IgD-negative memory B cell (primary cell): Measurements from ENCODE around the gene LIPE. TPM values are rescaled to one million over a fixed set of nuclear protein-coding genes. Genes with fewer than 3 reads are reported as not detected.

Experiments used
- H3K27ac Mint-ChIP-seq, 3 donors: one replicate each; pipeline ENCODE4 v1.8.0; 2020 to 2022; ENCODE audit warnings: mild to moderate bottlenecking in 3 of 3, mixed read lengths in 3 of 3, moderate library complexity in 1 of 3
- H3K27me3 Mint-ChIP-seq: one replicate; pipeline ENCODE4 v1.8.0; 2021; ENCODE audit warnings: mixed read lengths
- H3K36me3 Mint-ChIP-seq: one replicate; pipeline ENCODE4 v1.8.0; 2020; ENCODE audit warnings: mild to moderate bottlenecking, mixed read lengths
- H3K4me1 Mint-ChIP-seq, 3 donors: one replicate each; pipeline ENCODE4 v1.8.0; 2020 to 2022; ENCODE audit warnings: mixed read lengths in 3 of 3, mild to moderate bottlenecking in 1 of 3
- H3K4me3 Mint-ChIP-seq, 4 donors: one replicate each; pipeline ENCODE4 v1.8.0; 2020 to 2022; ENCODE audit warnings: mild to moderate bottlenecking in 4 of 4, mixed read lengths in 4 of 4, moderate library complexity in 3 of 4
- H3K9me3 Mint-ChIP-seq, 3 donors: one replicate each; pipeline ENCODE4 v1.8.0; 2020 to 2021; ENCODE audit warnings: mixed read lengths in 3 of 3, mild to moderate bottlenecking in 1 of 3
- polyA plus RNA-seq: library from polyadenylated mRNA; unstranded; fragments of 300-500 nt; fragmentation: Illumina TruSeq; gene quantifications from one replicate; pipeline ENCODE4 v1.2.3, GENCODE V29; 2021

LIPE gene
- polyA plus RNA-seq, 1 donor from 2014 or later: 15.0 TPM

GRCh38 chr19:42410371-42410770, 16.8 kb downstream of the LIPE start:
- Mint-ChIP-seq H3K27ac (no peak overlapping the region), H3K4me3 (no peak overlapping the region), H3K9me3 (no peaks in the 10 kb centered on the region), H3K27me3 (no peaks in the 10 kb centered on the region), H3K36me3 (no peaks in the 10 kb centered on the region), H3K4me1 (peaks cover 0 to 4% (median 2%) of the 10 kb centered on the region in 3 donors)

- Mint-ChIP-seq H3K36me3 (no peaks in the 10 kb centered on the region), H3K4me3 (no peak overlapping the region), H3K27ac (no peak overlapping the region), H3K9me3 (no peaks in the 10 kb centered on the region), H3K27me3 (no peaks in the 10 kb centered on the region), H3K4me1 (peaks cover 0 to 4% (median 2%) of the 10 kb centered on the region in 3 donors)
Measured at GRCh38 chr19:42409477-42409876, 17.7 kb downstream of the LIPE start.

DNA sequence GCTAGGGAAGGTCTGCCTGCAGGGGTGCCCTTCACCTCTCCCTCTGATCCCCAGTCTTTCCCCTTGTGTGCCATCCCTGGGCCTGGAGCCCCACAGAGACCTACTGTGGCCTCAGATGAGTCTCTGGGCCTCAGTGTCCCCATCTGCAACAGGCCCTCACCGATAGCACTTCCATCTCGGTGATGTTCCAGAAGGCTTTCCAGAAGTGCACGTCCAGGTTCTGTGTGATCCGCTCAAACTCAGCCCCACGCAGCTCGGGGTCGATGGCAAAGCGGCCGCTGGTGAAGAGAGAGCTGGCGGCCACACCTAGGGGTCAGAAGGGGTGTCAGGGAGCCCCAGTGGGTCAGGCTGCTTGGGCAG, 19.4 kb downstream of the LIPE start:
- no peak overlapping the region for H3K4me3 Mint-ChIP-seq
- no peaks in the 10 kb centered on the region for H3K9me3 Mint-ChIP-seq
- no peak overlapping the region for H3K27ac Mint-ChIP-seq
- H3K4me1 Mint-ChIP-seq: peaks cover 0 to 2% (median 2%) of the 10 kb centered on the region in 3 donors
- no peaks in the 10 kb centered on the region for H3K27me3 Mint-ChIP-seq
- H3K36me3 Mint-ChIP-seq: peaks cover 2% of the 10 kb centered on the region

DNA sequence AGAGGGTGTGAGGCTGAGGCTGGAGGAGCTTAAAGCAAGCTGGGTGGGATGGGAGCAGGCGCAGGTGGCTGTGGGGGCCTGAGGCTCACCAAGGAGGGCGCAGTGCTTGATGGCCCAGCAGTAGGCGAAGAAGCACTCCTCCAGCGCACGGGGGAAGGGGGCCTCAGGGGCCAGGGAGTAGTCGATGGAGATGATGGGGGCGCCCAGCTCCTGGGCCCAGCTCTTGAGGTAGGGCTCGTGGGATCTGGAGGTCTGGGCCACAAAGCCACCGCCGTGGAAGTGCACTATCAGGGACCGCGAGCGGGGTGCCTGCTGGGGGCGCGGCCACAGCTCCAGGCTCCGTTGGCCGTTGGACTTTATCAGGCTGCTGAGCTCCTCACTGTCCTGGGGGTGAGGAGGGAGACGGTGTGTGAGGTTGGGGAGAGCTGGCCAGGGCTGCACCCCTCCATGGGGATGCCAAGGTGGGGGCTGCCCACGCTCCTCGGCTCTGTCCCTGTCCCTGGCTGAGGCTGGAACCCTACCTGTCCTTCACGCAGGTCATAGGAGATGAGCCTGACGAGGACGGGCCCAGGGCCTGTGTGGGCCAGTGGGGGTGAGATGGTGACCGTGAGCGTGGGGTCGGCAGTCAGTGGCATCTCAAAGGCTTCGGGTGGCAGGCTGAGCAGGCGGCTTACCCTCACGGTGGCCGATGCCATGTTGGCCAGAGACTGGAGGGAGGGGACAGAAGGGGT, 19.9 kb downstream of the LIPE start:
- no peaks in the 10 kb centered on the region for H3K27me3 Mint-ChIP-seq
- peaks cover 0 to 4% (median 2%) of the 10 kb centered on the region in 3 donors for H3K4me1 Mint-ChIP-seq
- no peaks in the 10 kb centered on the region for H3K9me3 Mint-ChIP-seq
- H3K4me3 Mint-ChIP-seq: no peak overlapping the region
- H3K27ac Mint-ChIP-seq: no peak overlapping the region
- H3K36me3 Mint-ChIP-seq: peaks cover 2% of the 10 kb centered on the region

DNA sequence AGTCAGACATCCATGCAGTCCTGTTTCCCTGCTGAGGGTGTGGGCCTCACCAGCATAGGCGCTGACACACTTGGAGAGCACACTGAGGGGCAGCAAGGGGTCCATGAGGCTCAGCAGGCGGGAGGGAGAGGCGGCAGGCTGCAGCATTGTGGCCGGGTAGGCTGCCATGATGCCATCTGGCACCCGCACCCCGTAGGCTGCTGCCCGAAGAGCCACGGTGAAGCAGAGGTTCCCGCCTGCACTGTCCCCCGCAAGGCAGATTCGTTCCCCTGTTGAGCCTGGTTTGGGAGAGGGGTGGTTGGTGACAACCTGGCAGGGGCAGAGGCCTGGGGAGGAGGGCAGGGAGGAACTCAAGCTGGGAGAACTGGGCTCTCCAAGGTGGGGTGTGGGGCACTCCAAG, 21.1 kb downstream of the LIPE start:
- Mint-ChIP-seq H3K27ac (no peak overlapping the region), H3K9me3 (no peaks in the 10 kb centered on the region), H3K4me3 (no peak overlapping the region), H3K4me1 (peaks cover 2 to 5% (median 4%) of the 10 kb centered on the region in 3 donors), H3K27me3 (no peaks in the 10 kb centered on the region), H3K36me3 (peaks cover 2% of the 10 kb centered on the region)

- Mint-ChIP-seq H3K4me1 (peaks cover 13 to 14% (median 14%) of the 10 kb centered on the region in 3 donors), H3K4me3 (peak overlapping the region in 3 of 4 donors; percentile 30 to 88 (median 58)), H3K36me3 (peaks cover 4% of the 10 kb centered on the region), H3K9me3 (no peaks in the 10 kb centered on the region), H3K27ac (no peak overlapping the region), H3K27me3 (no peaks in the 10 kb centered on the region)
Measured at GRCh38 chr19:42403586-42403985, 23.6 kb downstream of the LIPE start.

DNA sequence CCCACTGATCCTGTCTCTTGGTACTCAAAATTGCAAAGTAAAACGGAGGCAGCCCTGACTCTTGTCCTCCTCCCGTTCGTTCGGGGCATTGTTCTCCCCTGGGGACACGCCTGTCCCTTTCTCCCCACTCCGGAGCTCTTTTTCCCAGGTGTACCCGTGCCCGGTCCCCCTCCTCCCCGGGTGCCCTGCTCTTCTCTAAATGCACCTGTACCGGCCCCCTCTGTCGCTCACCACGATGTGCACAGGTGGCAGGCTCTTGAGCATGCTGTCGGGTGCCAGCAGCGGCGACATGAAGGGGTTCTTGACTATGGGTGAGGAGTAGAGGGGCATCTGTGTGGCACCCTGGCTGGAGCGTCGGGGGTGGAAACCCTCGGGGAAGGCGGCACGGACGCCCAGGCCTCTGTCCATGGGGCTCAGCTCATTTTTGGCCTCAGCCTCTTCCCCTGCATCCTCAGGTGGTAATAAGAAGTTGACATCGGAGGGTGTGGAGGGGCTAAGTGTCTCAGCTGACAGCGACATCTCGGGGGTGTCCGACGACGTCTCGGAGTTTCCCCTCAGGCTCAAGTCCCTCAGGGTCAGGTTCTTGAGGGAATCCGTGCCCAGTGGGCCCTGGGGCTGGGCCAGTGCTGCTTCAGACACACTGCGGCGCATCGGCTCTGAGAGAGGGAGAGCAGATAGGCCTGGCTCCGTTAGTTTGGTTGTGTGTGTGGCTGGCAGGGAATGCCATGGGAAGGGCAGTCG, 24.6 kb downstream of the LIPE start:
- Mint-ChIP-seq H3K36me3 (peaks cover 6% of the 10 kb centered on the region), H3K4me3 (peak overlapping the region; percentile 84 to 90 (median 89)), H3K4me1 (peaks cover 14 to 18% (median 18%) of the 10 kb centered on the region in 3 donors), H3K27ac (peak overlapping the region in 2 of 3 donors; percentile 80 to 86), H3K27me3 (no peaks in the 10 kb centered on the region), H3K9me3 (no peaks in the 10 kb centered on the region)

- no peaks in the 10 kb centered on the region for H3K9me3 Mint-ChIP-seq
- no peaks in the 10 kb centered on the region for H3K27me3 Mint-ChIP-seq
- peaks cover 6% of the 10 kb centered on the region for H3K36me3 Mint-ChIP-seq
- peak overlapping the region; percentile 36 to 86 (median 76) for H3K27ac Mint-ChIP-seq
- H3K4me3 Mint-ChIP-seq: peak overlapping the region; percentile 84 to 90 (median 89)
- peaks cover 18 to 24% (median 23%) of the 10 kb centered on the region in 3 donors for H3K4me1 Mint-ChIP-seq
Measured at GRCh38 chr19:42401365-42402303, 25.6 kb downstream of the LIPE start.

DNA sequence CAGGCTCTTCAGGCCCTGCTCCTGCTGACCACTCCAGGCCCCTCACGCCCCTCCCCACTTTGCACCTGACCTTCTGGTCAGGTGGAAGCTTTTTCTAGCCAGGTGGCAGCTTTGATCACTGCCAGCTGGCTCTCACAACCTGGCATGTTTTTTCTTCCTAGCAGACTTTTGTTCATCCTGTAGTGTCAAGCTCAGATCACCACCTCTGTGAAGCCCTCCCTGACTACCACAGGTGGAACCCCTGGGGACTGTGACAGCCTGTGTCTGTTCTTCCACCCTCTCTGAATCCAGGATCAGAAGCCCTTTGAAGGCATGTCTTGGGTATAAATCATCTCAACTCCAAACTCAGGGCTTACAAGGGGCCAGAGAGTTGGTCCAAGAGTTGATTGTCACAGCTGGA, 26.8 kb downstream of the LIPE start:
- H3K9me3 Mint-ChIP-seq: no peaks in the 10 kb centered on the region
- H3K36me3 Mint-ChIP-seq: peaks cover 6% of the 10 kb centered on the region
- H3K4me3 Mint-ChIP-seq: peak overlapping the region in 3 of 4 donors; percentile 23 to 90 (median 88)
- H3K27me3 Mint-ChIP-seq: no peaks in the 10 kb centered on the region
- peaks cover 21 to 30% (median 28%) of the 10 kb centered on the region in 3 donors for H3K4me1 Mint-ChIP-seq
- H3K27ac Mint-ChIP-seq: peak overlapping the region in 1 of 3 donors; percentile 20

DNA sequence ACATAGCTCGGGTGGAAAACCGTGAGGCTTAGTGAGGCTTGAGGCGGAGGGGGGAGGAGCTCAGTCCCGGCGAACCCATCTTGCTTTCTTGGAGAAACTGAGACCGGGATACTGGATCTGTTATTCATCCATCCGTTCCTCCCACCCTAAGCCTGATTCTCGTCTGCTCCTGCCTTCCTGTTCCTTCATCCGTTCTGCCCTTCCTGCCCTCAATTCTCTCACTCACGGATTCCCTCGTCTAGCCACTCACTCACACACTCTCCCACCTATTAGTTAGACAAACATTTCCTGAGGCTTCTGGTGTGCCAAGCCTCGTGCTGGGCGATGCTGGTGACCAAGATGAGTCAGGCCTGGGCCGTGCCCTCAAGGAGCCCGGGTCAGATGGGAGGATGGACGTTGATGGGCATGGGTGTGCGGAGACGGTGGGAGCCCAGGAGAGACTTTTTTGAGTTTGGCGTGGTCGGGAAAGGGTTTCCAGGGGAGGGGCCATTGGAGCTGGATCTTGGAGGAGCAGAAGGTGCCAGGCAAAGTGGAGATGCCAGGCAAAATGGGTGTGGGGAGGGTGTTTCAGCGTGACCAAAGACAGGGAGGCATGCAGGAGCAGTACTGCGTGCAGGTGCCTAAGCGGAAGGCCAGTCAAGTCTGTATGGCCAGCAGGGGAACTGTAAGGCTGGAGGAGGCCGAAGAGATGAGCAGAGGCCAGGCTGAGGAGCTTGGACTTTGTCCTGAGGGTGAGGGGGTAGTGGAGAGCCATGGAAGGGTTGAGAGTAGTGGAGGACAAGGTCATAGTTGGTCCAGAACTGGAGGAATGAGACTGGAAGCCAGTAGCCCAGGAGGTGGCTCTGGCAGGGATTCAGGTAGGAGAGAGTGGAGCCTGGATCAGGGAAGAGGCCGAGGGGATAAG, 29.7 kb downstream of the LIPE start:
- Mint-ChIP-seq H3K27me3 (no peaks in the 10 kb centered on the region), H3K4me1 (peaks cover 21 to 30% (median 28%) of the 10 kb centered on the region in 3 donors), H3K36me3 (peaks cover 4% of the 10 kb centered on the region), H3K9me3 (no peaks in the 10 kb centered on the region), H3K4me3 (peak overlapping the region; percentile 92 to 97 (median 94)), H3K27ac (peak overlapping the region; percentile 90 to 92 (median 91))

GRCh38 chr19:42396381-42397262, 30.6 kb downstream of the LIPE start:
- Mint-ChIP-seq H3K27ac (peak overlapping the region; percentile 90 to 92 (median 91)), H3K4me3 (peak overlapping the region; percentile 92 to 97 (median 94)), H3K4me1 (peaks cover 21 to 30% (median 26%) of the 10 kb centered on the region in 3 donors)

GRCh38 chr19:42394751-42395150, 32.4 kb downstream of the LIPE start:
- Mint-ChIP-seq H3K27ac (peak overlapping the region in 1 of 3 donors; percentile 67), H3K36me3 (peaks cover 4% of the 10 kb centered on the region), H3K4me1 (peaks cover 15 to 23% (median 21%) of the 10 kb centered on the region in 3 donors), H3K27me3 (peaks cover 3% of the 10 kb centered on the region), H3K4me3 (peak overlapping the region in 1 of 4 donors; percentile 50), H3K9me3 (no peaks in the 10 kb centered on the region)

More at GRCh38 chr19:42396381-42397262, 30.6 kb downstream of the LIPE start:
- Mint-ChIP-seq H3K27me3 (no peaks in the 10 kb centered on the region), H3K36me3 (peaks cover 4% of the 10 kb centered on the region), H3K9me3 (no peaks in the 10 kb centered on the region)

- H3K4me3 Mint-ChIP-seq: no peak overlapping the region
- H3K9me3 Mint-ChIP-seq: no peaks in the 10 kb centered on the region
- no peaks in the 10 kb centered on the region for H3K36me3 Mint-ChIP-seq
- peaks cover 8 to 10% (median 8%) of the 10 kb centered on the region in 3 donors for H3K4me1 Mint-ChIP-seq
- peaks cover 4% of the 10 kb centered on the region for H3K27me3 Mint-ChIP-seq
- no peak overlapping the region for H3K27ac Mint-ChIP-seq
Measured at GRCh38 chr19:42392165-42392564, 35.0 kb downstream of the LIPE start.
